Fibroblast of pulmonary artery (primary cell): ENCODE measurements around the gene TMEM150A.
"Not testable (repeated sequence)": the region's sequence is repeated elsewhere in the genome, so short reads cannot be mapped to it uniquely, and the experiment has no call there.

Experiments
- DNase-seq: peaks from one replicate; pipeline ENCODE4 v3.0.0-alpha.2; 2010; ENCODE audit warnings: low read depth
- H3K4me3 ChIP-seq: replicated peaks from 2 replicates; pipeline ENCODE4 v1.5.1; 2011; ENCODE audit warnings: low read depth, mild to moderate bottlenecking, control low read depth, low read length, moderate library complexity
- CTCF ChIP-seq: IDR thresholded peaks from 2 replicates; pipeline ENCODE4 v1.5.1; 2011; ENCODE audit warnings: mild to moderate bottlenecking, control low read depth, low read length, inconsistent platforms; ENCODE audit errors: missing control alignments

Gene TMEM150A

GRCh38 chr2:85628658-85629057 is 26.2 kb upstream of the TMEM150A start:
- no peak for TF ChIP-seq CTCF
- H3K4me3 ChIP-seq = no peak overlapping the region
- DNase-seq = no peak

- TF ChIP-seq CTCF = no peak
- no peak overlapping the region for H3K4me3 ChIP-seq
- DNase-seq = no peak
Measured at GRCh38 chr2:85623991-85624390, 21.5 kb upstream of the TMEM150A start.

GRCh38 chr2:85621338-85621737 is 18.8 kb upstream of the TMEM150A start:
- H3K4me3 ChIP-seq = no peak overlapping the region
- no peak for TF ChIP-seq CTCF
- no peak for DNase-seq

GRCh38 chr2:85619617-85620016 is 17.1 kb upstream of the TMEM150A start:
- no peak for DNase-seq
- TF ChIP-seq CTCF = no peak

GRCh38 chr2:85617723-85618122 is 15.2 kb upstream of the TMEM150A start:
- H3K4me3 ChIP-seq, DNase-seq: not testable (repeated sequence)

More at GRCh38 chr2:85619617-85620016, 17.1 kb upstream of the TMEM150A start:
- H3K4me3 ChIP-seq = no peak overlapping the region

- no peak overlapping the region for H3K4me3 ChIP-seq
- TF ChIP-seq CTCF = no peak
- no peak for DNase-seq
Measured at GRCh38 chr2:85615413-85615728, 12.9 kb upstream of the TMEM150A start.

- not testable (repeated sequence) for DNase-seq
Measured at GRCh38 chr2:85614757-85615156, 12.3 kb upstream of the TMEM150A start.

GRCh38 chr2:85613717-85614515 is 11.4 kb upstream of the TMEM150A start:
- H3K4me3 ChIP-seq = no peak overlapping the region
- DNase-seq = no peak
- no peak for TF ChIP-seq CTCF

More at GRCh38 chr2:85614757-85615156, 12.3 kb upstream of the TMEM150A start:
- H3K4me3 ChIP-seq = not testable (repeated sequence)
